HG02870 (cell line): Measurements from ENCODE around the gene KMT2E.
A peak's percentile ranks its signal among the peaks of the same experiment; 100 is the strongest.

Source experiments
- ATAC-seq: cut with Tn5 transposase; IDR thresholded peaks from one replicate; pipeline ENCODE4 v1.9.1; 2021; ENCODE audit warnings: mild to moderate bottlenecking, moderate library complexity; ENCODE audit not compliant: unreplicated experiment

KMT2E gene

DNA sequence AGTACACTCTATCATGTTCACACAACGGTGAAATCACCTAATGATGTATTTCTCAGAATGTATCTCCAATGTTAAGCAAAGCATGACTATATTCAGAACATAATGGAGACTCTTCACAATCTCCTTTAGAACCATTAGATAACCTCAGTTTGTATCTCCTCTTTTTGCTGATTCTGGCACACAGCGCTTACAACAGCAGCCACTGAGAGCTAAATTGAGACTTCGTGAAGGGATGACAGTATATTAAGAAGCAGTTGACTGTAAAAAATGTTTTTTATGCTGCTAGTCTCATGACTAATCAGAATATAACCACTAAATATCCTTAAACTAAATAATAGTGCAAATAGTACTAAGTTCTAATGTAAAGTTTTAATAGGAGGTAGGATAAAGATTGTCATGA lies 46.9 kb downstream of the KMT2E start:
- no peak for ATAC-seq

DNA sequence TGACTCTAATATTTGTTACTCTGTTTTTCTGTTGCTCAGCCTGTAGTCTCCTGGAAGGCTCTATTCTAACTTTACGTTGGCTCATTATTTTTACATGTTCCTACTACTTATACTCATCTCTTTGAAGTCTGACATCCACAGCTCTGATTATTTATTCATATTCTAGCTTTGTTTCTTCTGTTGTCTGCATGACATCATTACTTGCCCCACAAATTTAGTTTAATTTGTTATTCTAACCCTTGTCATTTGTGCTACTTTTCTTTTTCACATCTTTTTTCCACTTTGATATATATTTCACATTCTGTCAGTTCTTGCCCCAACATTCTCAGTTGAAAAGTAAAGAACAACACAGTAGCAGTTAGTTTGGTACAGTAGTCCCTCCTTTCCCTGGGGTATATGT lies 51.1 kb downstream of the KMT2E start:
- no peak for ATAC-seq

DNA sequence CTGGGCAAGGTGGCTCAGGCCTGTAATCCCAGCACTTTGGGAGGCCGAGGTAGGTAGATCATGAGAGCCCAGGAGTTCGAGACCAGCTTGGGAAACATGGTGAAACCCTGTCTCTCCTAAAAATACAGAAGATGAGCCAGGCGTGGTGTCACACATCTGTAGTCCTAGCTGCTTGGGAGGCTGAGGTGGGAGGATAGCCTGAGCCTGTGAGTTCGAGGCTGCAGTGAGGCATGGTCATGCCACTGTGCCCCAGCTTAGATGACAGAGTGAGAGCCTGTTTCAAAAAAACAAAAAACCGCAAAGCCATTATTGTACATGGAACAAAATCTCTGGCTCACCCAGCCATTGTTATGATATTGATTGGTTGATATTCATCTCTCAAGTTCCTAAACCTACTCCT lies 53.7 kb downstream of the KMT2E start:
- ATAC-seq: no peak

DNA sequence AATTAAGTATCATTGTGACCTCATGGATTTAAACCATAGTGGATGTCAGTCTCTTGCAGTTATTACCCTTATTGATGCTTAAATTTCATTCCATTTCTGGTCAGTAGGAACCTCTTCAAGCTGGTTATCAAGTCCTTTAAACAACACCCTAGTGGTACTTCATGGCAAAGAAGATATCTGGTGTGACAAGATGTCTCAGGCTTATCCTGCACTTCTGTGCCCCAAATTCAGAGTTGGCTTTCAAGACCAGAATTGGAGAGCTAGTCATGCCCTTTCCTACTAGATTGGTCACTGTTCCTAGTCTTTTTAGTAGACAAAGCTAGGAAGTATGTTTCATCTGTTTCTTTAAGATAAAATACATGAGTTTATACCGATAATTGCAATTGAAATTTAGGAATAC lies 54.9 kb downstream of the KMT2E start:
- ATAC-seq: no peak

DNA sequence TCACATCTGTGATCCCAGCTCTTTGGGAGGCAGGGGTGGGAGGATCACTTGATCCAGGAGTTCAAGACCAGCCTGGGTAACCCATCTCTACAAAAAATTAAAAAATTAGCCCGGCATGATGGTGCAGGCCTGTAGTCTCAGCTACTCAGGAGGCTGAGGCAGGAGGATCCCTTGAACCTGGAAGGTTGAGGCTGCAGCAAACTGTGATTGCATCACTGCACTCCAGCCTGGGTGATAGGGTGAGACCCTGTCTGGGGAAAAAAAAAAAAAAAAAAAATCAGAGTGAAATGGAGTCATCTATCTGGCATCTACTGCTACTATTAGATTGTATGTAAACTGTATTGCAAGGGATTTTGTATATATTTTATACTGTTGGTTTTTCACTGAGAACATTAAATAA lies 59.1 kb downstream of the KMT2E start:
- no peak for ATAC-seq

DNA sequence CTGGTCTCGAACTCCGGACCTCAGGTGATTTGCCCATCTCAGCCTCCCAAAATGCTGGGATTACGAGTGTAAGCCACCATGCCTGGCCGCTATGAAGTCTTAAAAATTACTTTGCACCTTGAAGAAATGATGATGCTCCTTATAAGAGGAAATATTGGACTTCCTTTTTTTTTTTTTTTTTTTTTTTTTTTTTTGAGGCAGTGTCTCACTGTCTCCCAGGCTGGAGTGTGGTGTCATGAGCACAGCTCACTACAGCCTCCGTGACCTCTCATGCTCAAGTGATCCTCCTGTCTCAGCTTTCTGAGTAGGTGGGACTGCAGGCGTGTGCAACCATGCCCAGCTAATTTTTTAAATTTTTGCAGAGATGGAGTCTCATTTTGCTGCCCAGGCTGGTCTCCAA lies 65.3 kb downstream of the KMT2E start:
- no peak for ATAC-seq

DNA sequence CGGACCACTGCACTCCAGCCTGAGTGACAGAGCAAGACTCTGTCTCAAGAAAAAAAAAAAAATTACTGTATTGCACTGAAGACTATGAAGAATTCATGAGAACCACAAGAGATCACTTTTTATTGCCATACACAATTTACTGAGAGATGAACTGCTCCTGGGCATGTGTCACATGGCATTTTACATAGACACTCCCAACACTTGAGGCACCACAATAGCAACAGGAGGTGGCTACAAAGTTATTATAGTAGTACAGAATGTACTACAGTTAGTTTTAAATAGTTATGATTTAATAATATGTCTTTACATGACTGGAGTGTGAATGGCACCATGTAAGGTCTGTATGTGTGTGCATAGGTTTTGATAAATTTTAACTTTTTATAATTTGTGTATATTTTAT lies 70.6 kb downstream of the KMT2E start:
- no peak for ATAC-seq

DNA sequence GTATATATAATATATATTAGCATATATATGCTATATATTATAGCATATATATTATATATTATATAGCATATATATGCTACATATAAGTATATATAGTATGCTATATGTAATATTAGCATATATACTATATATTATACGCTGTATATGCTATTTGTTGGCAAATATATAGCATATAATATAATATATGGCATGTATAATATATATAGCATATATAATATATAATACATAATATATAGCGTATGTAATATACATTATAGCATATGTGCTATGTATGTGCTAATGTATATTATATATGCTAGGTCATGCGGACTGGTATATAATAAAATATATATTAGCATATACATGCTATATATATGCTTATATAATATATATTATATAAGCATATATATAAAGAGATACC lies 72.8 kb downstream of the KMT2E start:
- ATAC-seq: no peak

DNA sequence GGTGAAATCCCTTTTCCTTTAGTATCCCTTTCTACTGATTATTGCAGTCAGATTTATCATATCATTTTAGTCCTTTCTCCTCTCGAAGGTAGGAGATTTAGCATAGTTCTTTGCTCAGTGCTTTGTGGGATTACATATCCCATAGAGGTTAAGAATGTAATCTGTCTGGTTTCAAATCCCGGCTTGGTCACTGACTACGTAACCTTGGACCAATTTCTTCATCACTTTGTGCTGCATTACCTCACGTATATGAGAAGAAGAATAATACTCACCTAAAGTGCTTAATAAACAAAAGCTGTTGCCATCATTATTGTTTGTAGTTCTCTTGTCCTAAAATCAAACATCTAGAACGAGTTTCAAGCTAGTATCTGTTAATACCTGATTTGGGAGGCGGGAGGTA lies 74.0 kb downstream of the KMT2E start:
- ATAC-seq: no peak

DNA sequence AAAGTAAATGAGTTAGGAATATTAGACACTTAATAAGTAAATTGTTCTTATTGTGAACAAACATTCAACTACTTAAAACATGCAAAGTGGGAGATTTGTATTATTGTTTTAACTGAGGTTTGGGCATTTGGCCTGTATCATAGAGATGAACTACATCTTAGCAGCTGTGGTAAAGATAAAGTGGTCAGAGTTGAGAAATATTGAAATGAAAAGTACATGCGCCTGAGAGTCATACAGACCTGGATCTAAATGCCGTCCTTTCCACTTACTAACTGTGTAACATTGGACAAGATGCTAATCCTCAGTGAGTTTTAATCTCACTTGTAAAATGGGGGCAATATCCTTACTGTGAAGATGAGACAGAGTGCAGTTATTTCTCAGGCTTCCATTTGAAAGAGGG lies 74.5 kb downstream of the KMT2E start:
- no peak for ATAC-seq

DNA sequence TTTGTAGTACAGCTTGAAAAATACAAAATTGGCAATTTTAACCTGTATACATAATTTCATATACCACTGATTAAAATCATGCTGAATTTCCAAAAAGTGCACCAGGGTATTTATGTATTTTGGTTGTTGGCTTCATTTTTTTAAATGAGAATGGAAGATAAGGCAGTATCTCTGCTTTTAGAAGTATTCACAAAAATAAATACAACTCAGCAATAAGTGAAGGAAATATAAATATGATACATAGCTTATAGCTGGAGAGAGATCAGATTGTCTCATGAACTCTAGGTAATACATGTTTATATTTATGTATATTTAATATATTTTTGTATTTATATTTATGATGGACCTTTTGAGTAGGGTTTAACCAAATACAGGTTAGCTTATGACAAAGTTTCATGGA lies 81.0 kb downstream of the KMT2E start:
- no peak for ATAC-seq

DNA sequence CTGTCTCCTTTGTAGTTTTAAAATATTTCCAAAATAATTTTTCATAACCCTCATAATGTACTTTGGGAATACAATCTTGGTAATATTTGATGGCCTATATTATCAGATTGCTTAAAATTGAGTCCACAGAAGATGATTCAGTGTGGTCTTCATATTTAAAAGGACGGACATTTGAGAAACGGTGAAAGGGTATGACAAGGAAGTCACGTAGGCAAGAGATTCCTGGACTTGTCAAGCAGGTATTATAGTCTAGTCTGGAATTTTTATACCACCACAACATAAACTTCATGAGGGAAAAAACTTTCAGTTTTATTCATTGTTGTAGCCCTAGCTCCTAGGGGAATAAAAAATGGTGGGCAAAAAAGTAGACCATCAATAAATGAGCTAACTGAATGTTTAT lies 82.3 kb downstream of the KMT2E start:
- no peak for ATAC-seq

DNA sequence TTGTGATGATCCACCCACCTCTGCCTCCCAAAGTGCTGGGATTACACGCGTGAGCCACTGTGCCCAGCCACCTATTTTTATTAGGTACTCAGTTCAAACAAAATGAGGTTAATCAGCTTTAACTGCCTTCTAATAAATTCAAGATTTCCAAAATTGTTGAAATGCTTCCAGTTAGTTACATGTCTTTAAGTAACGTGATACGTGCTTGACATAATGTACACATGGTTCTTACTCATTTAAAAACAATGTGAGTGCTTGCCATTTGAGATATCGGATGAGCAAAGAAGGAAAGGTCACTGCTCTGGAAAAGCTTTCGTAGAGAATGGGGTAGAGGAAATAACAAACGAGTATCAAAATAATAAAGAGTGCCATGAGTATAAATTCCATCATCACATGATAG lies 83.6 kb downstream of the KMT2E start:
- no peak for ATAC-seq

DNA sequence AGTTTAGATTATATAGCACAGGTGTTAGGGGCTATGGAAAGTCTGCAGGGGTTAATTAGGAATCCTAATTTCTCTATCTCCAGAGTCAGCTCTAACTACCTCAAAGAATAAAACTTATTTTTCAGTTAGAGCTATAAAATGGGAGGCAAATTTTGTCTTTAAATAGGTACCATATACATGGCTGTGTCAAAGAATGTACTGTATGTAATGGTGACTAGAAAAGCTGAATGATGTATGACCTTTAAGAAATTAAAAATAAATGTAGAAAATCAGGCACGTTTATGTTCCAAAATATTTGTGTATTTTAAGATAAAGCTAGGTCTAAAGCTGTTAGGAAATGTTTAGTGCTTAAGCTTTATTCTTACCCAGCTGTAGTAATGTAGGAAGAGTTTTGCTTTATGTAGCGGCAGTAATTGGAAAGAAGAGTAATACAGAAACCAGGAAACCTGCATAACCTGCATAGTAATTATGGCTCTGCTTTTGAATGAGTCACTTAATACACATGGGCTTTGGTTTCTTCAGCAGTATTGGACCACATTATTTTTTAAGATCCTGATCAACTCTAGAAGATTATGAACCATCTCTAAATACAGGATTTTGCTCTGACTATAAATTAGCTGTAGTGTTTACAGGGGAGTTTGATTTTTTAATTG lies 85.0 kb downstream of the KMT2E start:
- peak; percentile 87 for ATAC-seq

DNA sequence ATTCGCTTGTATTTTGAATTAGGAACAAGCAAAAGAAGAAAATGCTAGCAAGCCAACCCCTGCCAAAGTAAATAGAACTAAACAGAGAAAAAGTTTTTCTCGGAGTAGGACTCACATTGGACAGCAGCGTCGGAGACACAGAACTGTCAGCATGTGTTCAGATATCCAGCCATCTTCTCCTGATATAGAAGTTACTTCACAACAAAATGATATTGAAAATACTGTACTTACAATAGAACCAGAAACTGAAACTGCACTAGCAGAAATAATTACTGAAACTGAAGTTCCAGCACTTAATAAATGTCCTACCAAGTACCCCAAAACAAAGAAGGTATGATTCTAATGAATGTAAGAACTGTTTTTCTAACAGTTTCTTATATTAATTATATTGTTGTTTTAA lies 87.9 kb downstream of the KMT2E start:
- peak; percentile 40 for ATAC-seq

DNA sequence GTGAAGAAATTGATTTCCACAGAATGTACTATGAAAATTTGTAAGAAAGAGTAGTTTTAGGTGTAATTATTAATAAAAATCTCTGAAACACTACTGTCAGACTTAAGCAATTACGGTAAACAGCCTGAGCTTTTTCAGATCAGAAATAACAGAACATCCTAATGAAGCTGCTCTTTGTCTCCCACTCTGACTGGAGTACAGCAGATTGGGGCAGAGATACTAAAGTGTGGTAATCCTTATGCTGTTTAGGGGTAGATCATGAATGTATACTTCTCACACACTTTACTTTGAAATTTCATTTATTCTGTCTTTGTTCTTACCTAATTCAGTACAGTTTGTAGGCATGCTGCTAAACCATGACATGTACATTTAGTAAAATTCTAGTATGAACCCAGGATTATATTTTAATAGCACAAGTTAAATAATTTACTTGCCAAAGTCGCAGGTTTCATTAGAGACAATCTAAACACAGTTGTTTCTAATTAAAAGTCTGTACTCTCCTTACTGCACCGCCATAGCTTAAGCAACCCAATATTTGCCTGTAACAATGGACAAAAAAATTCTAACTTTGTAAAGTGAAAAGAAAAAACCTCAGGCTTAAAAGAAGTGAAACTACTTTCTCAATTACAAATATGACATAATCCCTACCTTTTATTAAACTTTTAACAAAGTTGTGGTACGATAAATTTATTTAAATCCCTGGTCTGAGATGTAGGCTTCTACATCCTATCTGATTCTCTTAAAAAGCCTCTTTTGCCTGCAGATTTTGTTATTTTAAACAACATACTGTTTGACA lies 88.8 kb downstream of the KMT2E start:
- ATAC-seq: no peak

DNA sequence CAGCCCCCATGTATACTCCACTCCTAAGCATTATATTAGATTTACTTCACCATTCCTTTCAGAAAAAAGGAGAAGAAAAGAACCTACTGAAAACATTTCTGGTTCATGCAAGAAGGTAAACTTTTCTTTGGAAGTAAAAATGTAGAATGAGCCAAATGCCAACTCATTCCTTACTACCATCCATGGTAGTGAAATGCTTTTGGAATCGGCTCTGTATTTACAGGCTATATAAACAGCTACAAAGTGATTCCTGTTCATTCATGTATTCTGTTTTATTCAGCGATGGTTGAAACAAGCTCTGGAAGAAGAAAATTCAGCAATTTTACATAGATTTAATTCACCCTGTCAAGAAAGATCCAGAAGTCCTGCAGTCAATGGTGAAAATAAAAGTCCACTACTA lies 91.6 kb downstream of the KMT2E start:
- no peak for ATAC-seq

DNA sequence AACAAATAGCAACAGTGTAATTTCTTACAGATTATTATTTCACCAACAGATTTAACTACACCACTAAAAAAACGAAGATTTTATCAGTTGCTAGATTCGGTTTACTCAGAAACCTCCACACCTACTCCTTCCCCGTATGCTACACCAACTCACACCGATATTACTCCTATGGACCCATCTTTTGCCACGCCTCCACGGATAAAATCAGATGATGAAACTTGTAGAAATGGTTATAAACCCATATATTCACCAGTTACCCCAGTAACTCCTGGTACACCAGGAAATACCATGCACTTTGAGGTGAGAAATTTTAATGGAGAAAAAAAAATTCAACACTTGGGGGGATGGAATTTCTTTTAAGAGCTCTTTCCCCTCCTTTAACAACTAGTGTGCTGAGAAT lies 92.5 kb downstream of the KMT2E start:
- no peak for ATAC-seq

DNA sequence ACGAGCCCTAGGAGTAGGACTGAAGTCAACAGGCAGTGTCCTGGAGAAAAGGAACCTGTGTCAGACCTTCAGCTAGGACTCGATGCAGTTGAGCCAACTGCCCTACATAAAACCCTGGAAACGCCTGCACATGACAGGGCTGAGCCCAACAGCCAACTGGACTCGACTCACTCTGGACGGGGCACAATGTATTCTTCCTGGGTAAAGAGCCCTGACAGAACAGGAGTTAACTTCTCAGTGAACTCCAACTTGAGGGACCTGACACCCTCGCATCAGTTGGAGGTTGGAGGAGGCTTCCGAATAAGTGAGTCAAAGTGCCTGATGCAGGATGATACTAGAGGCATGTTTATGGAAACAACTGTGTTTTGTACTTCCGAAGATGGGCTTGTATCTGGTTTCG lies 93.5 kb downstream of the KMT2E start:
- no peak for ATAC-seq

DNA sequence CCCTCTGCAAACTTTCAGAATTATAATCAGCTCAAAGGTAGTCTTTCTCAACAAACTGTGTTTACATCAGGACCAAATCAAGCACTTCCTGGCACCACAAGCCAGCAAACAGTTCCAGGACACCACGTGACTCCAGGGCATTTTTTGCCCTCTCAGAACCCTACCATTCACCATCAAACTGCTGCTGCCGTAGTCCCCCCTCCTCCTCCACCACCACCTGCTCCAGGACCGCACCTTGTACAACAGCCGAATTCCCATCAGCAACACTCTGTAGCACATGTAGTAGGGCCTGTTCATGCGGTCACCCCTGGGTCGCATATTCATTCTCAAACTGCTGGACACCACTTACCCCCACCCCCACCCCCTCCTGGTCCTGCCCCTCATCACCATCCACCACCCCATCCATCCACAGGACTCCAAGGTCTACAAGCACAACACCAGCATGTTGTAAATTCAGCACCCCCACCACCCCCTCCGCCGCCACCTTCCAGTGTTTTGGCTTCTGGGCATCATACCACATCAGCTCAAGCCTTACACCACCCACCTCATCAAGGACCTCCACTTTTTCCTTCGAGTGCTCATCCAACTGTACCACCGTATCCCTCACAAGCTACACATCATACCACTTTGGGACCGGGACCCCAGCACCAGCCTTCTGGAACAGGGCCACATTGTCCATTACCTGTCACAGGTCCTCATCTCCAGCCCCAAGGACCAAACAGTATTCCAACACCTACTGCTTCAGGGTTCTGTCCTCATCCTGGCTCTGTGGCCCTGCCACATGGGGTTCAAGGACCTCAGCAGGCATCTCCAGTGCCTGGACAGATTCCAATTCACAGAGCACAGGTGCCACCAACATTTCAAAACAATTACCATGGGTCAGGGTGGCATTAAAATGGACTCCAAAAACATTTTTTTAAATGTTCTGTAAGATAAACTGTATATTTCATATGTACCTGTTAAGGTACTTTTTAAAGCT lies 98.7 kb downstream of the KMT2E start:
- ATAC-seq: no peak
